ENCODE data around the gene UCN. TPM values are rescaled to one million over a fixed set of nuclear protein-coding genes. Genes with fewer than 3 reads are reported as not detected.

The UCN gene
- total RNA-seq, 1 donor from 2014 or later: 1.8 TPM

- TF ChIP-seq CTCF (IDR thresholded peaks at IDR 0.05; ENCODE audit: insufficient read depth, low read length, severe bottlenecking): no peak
- DNase-seq (ENCODE audit: low read depth) (no peak), FAIRE-seq (no peak)
- no peak overlapping the region for H3K4me3 ChIP-seq (ENCODE audit: low read depth, low read length)
- no peaks in the 10 kb centered on the region for H3K27me3 ChIP-seq (ENCODE audit: control insufficient read depth, insufficient read depth, low read length)
- H3K36me3 ChIP-seq (ENCODE audit: control insufficient read depth, insufficient read depth, low read length): no peaks in the 10 kb centered on the region
Observed at GRCh38 chr2:27316655-27317412, 8.6 kb upstream of the UCN start.

- no peaks in the 10 kb centered on the region for H3K27me3 ChIP-seq (ENCODE audit: control insufficient read depth, insufficient read depth, low read length)
- no peak for TF ChIP-seq CTCF (IDR thresholded peaks at IDR 0.05; ENCODE audit: insufficient read depth, low read length, severe bottlenecking)
- DNase-seq (ENCODE audit: low read depth): no peak
- no peak for FAIRE-seq
- no peak overlapping the region for H3K4me3 ChIP-seq (ENCODE audit: low read depth, low read length)
- peaks cover 2% of the 10 kb centered on the region for H3K36me3 ChIP-seq (ENCODE audit: control insufficient read depth, insufficient read depth, low read length)
Observed at GRCh38 chr2:27315122-27315521, 6.9 kb upstream of the UCN start.

- Histone ChIP-seq H3K36me3 (ENCODE audit: control insufficient read depth, insufficient read depth, low read length) (peaks cover 2% of the 10 kb centered on the region), H3K4me3 (ENCODE audit: low read depth, low read length) (no peak overlapping the region), H3K27me3 (ENCODE audit: control insufficient read depth, insufficient read depth, low read length) (no peaks in the 10 kb centered on the region)
- FAIRE-seq (no peak), DNase-seq (ENCODE audit: low read depth) (no peak)
- TF ChIP-seq CTCF (IDR thresholded peaks at IDR 0.05; ENCODE audit: insufficient read depth, low read length, severe bottlenecking): no peak
Observed at GRCh38 chr2:27314709-27315108, 6.5 kb upstream of the UCN start.

- no peak for DNase-seq (ENCODE audit: low read depth)
- no peak for TF ChIP-seq CTCF (IDR thresholded peaks at IDR 0.05; ENCODE audit: insufficient read depth, low read length, severe bottlenecking)
- Histone ChIP-seq H3K27me3 (ENCODE audit: control insufficient read depth, insufficient read depth, low read length) (no peaks in the 10 kb centered on the region), H3K4me3 (ENCODE audit: low read depth, low read length) (no peak overlapping the region), H3K36me3 (ENCODE audit: control insufficient read depth, insufficient read depth, low read length) (peaks cover 2% of the 10 kb centered on the region)
- FAIRE-seq: no peak
Observed at GRCh38 chr2:27313882-27314645, 5.8 kb upstream of the UCN start.

GRCh38 chr2:27312152-27312551 lies 3.9 kb upstream of the UCN start:
- TF ChIP-seq CTCF (IDR thresholded peaks at IDR 0.05; ENCODE audit: insufficient read depth, low read length, severe bottlenecking): no peak
- Histone ChIP-seq H3K4me3 (ENCODE audit: low read depth, low read length) (no peak overlapping the region), H3K36me3 (ENCODE audit: control insufficient read depth, insufficient read depth, low read length) (peaks cover 2% of the 10 kb centered on the region), H3K27me3 (ENCODE audit: control insufficient read depth, insufficient read depth, low read length) (peaks cover 9% of the 10 kb centered on the region)
- DNase-seq (ENCODE audit: low read depth) (no peak), FAIRE-seq (no peak)

Data from bronchial epithelial cell (primary cell).